Measurements from ENCODE around the gene ARHGAP45. TPM values are rescaled to one million over a fixed set of nuclear protein-coding genes. Genes with fewer than 3 reads are reported as not detected.

ARHGAP45 gene
- polyA plus RNA-seq, 3 donors, result 10.0 to 14.9 (median 14.8) TPM

DNA sequence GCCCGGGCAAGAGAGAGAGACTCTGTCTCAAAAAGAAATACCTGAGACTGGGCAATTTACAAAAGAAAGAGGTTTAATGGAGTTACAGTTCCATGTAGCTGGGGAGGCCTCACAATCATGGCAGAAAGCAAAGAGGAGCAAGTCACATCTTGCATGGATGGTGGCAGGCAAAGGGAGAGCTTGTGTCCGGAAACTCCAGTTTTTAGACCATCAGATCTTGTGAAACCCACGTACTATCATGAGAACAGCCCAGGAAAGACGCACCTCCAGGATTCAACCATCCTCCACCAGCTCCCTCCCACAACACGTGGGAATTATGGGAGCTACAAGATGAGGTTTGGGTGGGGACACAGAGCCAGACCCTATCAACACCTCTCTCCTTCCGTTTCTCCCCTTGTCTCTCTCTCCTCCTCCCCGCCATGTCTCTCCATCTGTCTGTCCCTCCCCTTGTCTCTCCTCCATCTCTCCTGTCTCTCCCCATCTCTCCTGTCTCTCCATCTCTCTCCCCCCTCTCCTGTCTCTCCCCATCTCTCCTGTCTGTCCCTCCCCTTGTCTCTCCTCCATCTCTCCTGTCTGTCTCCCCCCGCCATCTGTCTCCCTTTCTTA lies 18.2 kb downstream of the ARHGAP45 start:
- no peak for DNase-seq

DNA sequence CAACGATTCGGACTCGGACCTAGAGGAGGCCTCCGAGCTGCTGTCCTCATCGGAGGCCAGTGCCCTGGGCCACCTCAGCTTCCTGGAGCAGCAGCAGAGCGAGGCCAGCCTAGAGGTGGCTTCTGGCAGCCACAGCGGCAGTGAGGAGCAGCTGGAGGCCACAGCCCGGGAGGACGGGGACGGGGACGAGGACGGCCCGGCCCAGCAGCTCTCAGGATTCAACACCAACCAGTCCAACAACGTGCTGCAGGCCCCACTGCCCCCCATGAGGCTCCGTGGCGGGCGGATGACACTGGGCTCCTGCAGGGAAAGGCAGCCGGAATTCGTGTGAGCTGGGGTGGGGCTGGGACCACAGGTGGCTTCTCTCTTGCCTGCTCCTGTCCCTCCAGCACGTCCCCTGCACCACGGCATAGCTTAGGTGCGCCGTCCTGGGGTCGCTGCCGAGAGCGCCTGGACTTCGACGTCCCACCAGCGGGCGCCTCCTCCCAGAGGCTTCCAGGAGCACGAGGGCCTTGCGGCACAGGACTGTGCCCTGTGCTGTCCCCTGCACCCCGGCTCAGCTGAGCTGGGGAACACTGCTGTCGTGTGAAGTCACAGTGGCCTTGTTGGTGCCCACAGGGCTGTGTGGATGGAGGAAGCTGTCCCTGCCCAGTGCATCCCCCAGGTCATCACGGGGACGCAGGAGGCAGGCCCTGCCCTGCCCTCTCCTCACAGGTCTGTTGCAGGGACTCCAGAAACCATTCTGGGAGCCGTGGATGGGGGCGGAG lies 18.9 kb downstream of the ARHGAP45 start:
- DNase-seq, result no peak

DNA sequence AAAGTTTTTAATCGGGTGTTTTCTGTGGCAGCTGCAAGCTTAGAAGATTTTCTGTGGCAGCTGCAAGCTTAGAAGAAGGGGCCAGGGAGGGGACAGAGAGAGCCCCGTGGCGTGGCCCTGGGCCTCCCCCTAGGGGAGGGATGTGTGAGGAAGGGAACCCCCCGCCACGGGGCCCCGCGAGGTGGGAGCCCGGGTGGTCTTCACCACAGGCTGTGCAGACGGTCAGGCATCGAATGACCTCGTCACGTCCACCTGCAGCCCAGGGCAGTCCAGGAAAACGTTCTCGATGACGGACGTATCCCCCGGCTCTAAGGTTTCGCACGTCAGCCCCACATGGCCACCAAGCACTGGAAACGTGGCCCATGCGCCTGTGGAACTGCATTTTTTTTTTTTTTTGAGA lies 19.6 kb downstream of the ARHGAP45 start:
- DNase-seq, result no peak

DNA sequence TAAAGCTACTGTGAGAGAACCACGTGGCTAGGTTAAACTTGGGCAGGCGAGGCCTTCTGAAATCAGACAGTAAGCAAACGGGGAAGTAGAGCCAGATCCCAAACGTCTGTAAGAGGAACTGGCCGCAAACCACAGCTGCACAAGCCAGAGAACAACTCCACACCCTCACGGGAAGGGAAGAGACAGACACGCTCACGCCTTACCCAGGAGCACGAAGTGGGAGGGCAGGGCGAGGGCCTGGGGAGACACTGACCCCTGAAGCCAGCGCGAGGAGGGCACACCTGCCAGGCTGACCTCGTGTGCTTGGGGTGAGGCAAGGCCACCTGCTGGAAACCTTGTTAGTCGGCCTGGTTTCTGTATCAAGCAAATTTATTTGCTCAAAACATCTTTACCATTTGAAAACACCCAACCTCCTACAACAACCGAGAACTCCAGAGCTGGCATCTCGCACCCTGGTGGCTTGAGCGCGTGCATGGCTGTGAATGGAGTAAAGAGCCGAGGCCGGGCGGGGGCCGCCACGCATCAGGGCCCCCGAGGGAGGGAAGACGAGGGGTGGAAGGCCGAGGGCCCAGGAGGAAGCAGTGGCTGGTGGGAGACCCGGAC lies 20.9 kb downstream of the ARHGAP45 start:
- no peak for DNase-seq

DNA sequence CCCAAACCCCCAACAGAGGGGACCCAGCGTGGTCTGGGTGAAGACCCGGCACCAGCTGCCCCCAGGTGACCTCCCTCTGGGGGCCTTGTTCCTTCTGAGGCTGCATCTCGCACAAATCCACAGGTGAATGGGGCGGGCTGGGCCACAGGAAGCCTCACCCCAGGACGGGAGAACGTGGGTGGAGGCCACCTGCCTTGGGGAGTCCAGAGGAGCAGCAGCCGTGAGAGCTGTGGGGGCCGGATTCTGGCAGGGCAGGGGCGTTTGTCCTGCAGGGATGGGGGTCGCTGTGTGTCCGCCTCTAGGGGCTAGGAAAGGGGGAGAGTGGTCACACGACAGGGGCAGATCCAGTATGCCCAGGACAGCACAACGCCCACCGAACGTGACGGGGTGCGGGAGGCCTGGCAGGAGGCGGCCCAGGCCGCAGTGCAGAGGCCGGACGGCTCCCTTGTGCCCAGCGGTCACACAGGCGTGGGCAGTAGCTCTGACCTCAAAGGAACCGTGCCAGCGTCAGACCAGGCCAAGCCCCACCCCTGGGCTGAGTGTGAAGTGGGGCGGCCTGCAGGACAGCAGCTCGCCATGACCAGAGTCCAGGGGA lies 21.5 kb downstream of the ARHGAP45 start:
- no peak for DNase-seq

DNA sequence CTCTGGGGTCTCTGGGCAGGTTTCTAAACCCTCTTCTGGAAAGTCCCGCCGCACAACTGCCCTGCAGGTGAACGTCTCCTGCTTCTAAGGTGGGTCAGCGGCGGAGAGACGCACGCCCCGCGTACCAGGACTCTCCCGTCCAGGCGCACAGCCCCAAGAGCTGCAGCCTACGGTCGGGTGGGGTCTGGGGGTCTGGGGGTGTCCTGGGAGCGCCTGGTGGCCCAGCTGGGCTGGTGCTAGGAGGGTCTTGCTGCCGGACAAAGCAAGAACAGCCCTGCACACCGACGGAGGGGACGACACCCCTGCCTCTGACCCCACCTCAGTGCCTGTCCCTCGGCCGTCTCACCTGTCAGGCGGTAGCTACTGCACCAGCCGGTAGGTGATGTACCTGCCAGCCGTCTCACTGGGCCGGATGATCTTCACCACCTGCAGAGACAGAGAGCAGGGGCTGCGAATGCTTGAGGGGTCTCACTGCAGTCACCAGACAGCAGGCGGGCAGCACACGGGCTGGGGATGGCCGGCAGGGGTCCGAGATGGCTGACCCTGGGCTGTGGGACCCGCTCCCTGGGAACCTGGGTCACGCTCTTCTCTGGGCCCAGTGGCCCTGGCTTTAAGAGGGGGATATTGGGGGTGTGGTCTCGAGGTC lies 22.3 kb downstream of the ARHGAP45 start:
- DNase-seq, result no peak

DNA sequence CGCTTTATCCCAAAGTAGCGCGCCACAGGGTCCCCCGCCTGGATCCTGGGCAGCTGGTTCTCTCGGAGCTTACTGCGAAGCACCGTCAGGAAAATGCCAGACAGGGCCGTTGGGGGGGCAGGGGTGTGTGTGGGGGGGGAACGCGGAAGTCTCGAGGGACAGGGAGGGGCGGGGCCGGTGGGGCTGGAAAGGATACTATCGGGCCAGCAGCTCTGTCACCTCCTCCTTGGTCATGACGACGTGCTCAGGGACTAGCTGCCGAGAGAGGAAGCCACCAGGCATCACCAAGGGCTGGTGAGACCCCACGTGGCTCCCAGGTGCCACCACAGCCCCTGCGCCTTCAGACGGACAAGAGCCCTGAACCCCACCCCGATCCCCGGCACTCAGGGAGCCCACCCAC lies 22.9 kb downstream of the ARHGAP45 start:
- no peak for DNase-seq

DNA sequence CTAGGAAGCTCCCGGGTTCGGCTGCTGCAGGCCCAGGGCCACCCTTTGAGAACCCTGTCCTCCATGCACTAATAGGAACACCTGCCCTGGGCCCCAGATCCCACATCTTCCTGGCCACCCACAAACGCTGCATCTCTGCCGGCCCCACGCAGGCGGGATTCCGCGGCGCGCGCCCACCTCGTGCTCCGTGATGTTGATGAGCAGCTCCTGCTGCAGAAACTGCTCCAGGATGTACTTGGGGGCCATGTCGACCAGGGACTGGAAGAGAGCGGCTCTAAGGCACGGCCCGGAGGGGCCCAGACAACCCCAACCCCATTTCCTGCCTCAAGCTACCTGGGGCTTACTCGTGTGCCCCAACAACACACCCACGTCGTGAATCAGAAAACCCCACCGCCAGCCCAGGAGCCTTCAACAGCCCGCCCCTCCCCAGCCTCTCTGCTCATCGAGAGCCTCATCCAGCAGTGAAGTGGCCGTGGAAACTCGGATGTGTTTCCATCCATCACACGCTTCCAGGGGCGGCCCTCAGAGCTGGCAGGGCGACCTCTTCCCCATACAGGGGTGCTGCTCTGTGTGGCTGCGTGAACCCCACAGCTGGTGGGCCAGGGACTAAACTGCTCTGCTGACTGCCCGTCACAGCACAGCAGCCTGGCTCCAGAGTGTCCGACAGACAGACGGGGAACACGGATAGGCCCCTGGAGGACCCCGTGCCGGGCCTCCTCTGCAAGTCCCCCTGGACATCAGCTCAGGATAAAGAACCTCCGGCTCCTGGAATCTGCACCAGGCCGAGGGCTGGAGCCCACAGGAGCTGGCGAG lies 24.0 kb downstream of the ARHGAP45 start:
- DNase-seq, result no peak

DNA sequence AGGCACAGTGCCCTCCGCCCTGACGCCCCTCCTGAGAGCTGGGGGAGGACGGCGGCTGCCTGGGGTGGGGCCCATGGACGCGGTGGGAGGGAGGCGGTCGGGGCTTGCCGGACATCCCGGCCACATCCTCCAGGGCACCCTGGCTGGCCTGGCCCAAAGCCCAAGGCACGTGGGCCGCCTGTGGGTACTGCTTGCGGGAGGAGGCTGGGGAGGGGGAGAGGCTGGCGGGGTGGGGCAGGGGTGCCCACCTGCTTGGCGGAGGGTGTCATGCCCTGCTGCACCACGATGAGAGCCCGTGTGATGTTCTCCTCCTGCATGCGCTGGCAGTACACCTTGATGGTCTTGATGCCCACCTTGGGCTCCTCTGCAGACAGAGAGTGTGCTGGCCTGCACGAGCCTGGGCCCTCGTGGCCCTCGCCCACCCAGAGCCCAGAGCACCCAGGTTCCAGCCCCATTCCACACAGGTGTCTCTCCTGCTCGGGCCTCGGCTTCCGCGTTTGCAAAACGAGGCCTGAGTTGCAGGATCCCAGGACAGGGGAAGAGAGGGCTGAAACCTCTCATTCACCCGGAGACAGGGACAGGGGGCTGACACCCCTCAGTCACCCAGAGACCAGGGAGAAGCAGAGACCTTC lies 24.7 kb downstream of the ARHGAP45 start:
- DNase-seq, result no peak

DNA sequence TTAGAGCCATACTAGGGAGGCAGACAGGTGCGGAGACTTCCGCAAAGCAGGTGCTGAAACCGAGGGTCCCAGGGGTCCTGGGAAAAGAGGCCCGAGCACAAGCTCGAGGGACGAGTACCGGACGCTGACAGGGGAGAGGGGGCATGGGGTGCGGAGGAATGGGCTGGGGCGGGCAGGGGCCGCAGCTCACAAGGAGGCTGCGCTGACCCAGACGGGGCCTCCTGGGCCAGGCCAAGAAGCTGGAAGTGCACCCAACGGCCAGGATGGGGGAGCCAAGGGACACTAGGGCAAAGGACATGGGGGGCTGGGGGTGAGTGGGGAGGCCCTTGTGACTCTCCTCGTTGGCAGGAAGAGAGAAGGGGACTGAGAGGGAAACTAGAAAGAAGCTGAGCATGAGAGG lies 26.4 kb downstream of the ARHGAP45 start:
- DNase-seq, result no peak

DNA sequence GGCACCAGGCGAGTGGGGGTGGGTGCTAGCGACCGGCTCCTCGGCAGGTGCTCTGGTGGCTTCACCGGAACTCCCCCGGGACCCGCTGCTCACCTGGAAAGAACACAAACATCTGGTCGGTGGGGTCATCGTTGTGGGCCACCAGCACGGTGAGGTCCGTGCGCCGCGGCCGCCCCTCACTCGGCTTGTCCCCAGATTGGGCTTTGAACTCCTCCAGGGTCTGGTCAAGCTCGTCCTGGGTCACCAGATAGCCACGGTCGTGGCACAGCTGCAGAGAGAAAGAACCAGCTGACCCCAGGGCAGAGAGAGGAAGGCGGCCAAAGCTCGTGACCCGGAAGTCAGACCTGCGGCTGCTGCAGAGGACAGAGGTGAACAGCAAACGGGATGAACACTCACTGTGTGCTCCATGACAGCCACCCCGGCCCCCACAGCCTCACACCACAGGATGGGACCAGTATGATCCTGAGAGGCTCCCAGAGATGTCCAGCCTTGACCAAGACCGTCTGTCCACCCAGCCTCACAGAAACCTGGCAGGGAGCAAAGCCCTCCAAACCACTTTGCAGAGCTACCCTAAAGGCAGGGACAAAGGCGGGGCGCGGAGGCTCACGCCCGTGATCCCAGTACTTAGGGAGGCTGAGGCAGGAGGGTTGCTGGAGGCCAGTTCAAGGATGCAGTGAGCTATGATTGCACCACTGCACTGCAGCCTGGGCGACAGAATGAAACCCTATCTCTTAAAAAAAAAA lies 27.0 kb downstream of the ARHGAP45 start:
- DNase-seq, result no peak

DNA sequence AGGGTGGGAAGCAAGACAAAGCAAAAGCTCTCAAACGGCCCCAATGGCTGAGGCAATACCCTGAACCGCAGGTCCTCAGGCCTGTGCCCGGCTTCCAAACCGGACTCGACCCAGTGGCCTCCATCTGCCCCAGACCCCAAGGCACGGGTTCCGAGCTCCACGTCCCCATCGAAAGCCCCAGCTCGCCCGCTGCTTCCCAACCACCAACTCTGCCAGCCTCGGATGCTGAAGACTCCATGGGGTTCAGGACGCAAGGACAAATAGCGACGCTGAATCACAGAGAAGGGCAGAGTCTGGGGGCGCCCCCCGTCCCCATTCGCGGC lies 27.6 kb downstream of the ARHGAP45 start:
- DNase-seq, result no peak

DNA sequence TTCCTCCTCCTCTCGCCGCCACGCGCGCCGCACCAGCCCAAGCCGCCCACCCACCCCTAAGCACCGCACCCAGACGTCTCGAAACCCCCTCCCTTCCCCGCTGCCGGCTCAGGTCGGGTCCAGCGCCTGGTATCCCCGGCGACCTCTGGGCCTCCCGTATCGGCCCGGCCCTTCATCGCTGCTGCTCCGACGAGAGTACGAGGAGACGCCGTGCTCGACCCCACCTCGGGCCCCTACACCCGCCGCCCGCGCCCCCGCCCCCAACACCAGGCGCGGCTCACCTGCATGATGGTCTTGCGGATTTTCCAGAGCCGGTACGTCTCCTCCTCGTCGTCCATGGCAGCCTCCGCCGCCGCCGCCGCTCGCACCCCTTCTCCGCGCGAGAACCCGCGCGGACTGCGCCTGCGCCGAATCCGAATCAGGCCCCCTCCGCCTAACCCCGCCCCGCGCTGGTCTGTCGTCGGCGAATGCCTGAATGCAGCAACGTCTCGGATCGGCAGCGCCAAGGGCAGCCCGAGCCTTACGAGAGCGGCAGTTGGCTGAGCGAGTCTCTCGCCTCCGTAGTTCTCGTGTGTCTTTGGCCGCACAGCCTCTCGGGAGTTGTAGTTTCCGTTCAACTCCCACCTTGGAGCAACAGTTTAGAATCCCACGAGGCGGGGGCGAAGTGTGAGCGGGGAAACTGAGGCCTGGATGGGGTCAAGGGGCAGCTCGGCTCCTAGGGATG lies 28.2 kb downstream of the ARHGAP45 start, which contains the start of gene POLR2E:
Gene POLR2E (minus strand): TSS at position 398 of the 724 bp plus-strand sequence. CDS start 60 bp downstream, at position 338.
- DNase-seq, result peak; percentile 97

DNA sequence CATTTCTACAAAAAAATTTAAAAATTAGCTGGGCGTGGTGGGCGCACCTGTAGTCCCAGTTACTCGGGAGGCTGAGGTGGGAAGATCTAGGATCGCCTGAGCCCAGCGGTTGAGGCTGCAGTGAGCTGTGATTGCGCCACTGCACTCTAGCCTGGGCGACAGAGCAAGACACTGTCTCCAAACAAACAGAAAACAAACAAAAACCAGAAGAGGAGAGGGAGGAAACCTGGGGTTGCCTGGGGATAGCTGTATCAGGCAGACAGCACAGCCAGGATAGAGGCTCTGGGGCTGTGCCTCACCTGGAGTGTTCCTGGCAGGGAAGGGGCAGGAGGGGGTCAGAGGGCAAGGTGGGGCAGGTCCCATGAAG lies 30.8 kb downstream of the ARHGAP45 start:
- no peak for DNase-seq

DNA sequence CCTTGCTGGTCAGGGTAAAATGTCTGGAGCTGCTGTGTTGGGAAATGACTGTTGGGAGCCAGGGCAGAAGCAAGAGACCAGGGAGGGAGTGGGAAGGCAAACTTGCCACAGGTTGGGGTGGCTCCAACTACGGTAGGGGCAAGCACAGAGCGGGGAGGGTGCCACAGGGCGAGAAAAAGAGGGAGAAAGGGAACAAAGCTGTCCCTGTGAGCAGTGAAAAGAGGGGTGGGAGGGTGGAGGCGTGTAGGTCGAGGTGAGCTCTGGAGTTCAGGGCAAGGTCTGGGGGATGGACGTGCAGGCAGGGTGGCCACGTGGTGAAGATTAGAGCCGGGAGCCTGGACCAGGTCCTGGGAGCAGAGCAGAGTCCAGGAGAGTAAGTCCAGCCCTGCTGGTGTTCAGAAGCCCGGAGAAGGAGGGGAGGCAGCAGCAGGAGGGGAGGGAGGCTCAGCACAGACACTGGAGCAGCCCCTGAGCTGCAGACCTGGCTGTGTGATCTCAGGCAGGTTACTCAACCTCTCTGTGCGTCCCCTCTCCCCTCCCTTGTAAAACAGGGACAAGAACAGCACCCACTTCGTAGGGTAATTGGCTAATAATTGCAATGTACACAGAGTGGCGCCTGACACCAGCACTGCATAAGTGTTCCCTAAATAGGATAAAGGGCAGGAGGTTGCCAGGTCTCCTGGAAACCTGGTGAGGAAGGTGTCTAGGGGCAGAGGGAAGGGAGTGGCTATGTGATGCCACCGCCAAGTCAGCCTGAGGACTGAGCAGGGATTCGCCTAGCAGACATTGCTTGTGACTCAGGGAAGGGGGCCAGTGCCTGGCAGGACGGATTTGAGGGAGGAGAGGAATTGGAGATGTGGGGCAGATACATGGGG lies 31.4 kb downstream of the ARHGAP45 start:
- no peak for DNase-seq

DNA sequence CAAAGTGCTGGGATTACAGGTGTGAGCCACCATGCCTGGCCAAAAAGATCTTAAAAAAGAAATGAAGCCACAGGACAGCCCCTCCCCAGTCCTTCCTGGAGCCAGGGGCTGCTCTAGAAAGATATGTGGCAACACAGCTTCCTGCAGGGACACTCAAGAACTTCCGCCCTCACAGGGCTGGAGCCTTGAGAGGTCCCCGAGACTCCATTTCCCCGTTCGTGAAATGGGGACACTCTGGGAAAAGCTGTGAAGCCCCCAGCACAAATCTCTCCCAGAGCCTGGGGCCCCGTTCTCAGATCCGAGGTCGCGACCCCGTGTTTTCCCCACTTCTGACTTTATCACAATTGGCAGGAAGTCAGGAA lies 34.4 kb downstream of the ARHGAP45 start:
- no peak for DNase-seq

DNA sequence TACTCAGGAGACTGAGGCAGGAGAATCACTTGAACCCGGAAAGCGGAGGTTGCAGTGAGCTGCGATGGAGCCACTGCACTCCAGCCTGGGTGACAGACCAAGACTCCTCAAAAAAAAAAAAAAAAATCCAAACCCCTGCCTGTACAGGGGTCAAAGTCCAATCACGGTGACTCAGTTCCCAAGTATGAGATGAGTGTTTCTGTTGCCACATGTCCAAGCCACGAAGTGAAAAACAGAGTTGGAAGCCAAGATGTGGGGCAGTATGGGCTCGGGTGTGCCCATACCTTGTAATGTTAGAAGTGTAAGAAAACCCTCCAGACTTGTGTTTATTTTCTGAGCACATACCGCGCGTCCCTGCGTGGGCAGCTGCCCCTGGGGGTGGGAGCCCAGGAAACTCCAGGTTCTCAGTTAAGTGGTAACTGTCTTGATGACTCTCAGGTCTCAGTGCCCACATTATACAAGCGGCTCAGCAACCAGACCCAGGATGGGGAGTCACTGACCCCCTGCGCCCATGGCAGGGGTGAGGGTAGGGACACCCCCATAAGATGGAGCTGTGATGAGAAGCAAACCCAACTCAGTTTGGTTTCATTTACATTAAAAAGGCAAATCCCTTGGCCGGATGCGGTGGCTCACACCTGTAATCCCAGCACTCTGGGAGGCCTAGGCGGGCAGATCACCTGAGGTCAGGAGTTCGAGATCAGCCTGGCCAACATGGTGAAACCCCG lies 35.6 kb downstream of the ARHGAP45 start:
- no peak for DNase-seq

DNA sequence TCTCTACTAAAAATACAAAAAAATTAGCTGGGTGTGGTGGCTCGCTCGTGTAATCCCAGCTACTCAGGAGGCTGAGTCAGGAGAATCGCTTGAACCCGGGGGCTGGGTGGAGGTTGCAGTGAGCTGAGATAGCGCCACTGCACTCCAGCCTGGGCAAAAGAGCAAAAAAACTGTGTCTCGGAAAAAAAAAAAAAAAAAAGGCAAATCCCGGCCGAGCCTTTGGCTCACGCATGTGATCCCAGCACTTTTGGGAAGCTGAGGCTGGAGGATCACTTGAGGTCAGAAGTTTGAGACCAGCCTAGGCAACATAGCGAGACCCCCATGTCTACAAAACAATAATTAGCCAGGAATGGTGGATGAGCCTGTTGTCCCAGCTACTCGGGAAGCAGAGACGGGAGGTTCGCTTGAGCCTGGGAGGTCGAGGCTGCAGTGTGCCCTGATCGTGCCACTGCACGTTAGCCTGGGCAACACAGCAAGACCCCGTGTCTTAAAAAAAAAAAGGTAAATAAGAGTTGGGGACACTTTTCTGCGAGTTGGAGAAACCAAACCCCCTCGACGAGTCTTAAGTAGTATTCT lies 36.3 kb downstream of the ARHGAP45 start:
- no peak for DNase-seq

Measured in renal pelvis (tissue), 4 donors.